CD4-positive, alpha-beta T cell treated with Interleukin-17A for 1 hour (primary cell): ENCODE data around the gene LRRC73.
"Not testable (repeated sequence)": the region's sequence is repeated elsewhere in the genome, so short reads cannot be mapped to it uniquely, and the experiment has no call there.

Source experiments
- DNase-seq: peaks from one replicate; pipeline ENCODE4 v3.0.0-alpha.2; 2020

The LRRC73 gene, protein sequence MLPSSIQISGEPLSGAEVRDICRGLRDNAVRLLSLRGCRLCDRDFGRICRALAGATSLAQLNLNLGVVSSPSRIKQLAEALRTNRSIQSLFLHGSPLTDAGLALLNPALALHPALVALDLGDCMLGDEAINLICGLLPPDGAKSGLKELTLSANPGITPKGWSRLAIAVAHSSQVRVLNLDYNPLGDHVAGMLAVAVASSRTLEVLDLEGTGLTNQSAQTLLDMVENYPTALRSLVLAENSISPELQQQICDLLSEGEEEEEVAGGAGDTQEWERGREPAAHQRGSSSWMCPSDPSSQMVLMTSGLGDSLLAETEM

DNA sequence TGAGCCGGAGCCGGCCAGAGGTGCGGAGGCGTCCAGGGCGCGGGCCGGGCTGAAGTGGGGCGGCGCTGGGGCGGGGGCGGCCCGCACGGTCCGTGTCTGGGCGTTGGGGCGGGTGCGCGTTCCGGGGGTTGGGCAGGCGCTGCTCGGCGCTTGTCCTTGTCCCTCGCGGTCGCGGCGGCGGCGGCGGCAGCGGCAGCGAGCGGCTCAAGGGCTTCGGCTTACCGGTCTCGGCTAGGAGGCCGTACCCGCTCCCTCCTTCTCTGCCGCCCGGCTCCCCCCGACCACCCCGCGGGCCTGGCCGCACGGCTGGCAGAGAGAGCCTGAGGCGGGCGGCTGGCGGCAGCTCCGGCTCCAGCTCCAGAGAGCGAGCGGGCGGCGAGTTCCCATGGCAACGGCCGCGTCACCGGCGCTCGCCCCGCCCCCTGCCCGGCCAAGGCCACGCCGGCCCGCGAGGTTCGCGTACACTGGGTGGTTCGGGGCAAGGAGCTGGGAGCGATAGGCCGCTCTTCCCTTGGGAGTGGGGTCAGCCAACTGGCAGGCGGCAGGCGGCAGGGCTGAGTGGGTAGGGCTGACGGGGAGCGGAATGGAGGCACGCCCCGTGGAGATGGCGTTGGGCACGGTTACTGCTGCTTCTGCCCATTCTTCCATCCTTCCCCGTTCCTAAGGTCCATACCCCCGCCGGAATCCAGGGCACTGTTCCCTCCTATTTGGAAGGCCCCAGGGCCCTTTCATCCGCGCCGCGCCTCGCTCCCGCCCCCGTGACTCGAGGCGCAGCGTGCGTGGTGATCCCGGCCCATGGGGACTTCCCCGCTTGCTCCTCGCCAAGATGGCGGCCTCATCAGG is at the start of gene LRRC73:
Gene LRRC73 (minus strand): TSS at position 363 of the 843 bp plus-strand sequence. CDS start 561 bp downstream, outside the sequence.
- peak; percentile 80 for DNase-seq

DNA sequence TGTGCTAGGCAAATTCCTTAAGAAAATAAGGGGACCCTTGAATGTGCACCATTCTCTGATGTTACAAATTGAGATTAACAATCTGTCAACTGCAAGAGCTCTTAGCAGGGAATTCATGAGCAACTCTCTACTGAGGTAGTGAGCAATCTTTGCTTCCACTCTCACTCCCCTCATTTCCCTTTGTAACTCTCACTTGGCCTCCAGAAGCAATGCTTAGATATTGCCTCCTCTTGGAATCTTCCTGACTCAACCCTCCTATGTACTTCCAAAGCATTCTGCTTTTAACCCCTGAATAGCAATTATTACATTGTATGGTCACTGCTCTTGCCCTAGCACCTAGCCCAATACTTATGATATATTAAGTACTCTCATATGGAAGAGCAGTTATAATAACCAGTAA is 49.2 kb upstream of the LRRC73 start:
- no peak for DNase-seq

DNA sequence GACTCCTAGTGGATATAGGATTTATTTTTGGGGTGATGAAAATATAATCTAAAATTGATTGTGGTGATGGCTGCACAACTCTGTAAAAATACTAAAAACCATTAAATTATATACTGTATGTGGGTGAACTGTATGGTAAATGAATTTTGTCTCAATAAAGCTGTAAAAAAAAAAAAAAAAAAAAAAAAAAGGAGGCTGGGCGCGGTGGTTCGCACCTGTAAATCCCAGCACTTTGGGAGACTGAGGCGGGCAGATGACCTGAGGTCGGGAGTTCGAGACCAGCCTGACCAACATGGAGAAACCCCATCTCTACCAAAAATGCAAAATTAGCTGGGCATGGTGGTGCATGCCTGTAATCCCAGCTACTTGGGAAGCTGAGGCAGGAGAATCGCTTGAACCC is 47.5 kb upstream of the LRRC73 start:
- DNase-seq: not testable (repeated sequence)

DNA sequence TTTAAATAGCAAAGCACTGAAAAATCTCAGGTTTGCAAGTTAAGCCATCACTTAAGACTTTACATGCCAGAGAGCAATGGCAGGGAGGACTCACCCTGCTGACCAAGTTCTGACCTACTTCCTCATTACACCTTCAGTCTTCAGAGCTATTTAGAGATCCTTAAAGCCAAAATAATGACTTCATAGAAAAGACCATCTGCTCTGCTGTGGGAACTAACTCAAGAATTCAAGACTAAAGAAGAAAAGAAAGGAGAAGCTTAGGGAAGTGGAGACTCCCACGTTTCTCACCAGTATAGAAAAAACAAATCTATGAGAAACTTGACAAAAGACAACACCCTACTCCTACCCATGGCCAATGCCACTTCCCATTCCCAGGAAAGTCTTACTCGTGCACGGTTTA is 37.1 kb upstream of the LRRC73 start:
- no peak for DNase-seq

DNA sequence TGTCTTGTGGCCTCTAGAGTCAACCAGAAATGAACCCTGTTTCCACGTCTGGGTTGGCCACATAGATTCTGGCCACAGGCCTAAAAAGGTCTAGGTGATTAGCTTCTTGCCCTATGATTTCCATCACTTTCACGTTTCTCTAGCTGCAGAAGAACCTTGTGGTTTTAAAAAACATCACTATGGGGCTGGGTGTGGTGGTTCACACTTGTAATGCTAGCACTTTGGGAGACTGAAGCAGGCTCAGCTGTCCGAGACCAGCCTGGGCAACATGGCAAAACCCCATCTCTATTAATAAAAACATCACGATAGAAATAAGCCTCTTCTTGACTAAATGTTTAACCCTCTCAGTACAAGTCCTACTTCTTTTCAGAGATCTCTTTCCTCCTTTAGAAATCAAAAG is 34.3 kb upstream of the LRRC73 start:
- DNase-seq: peak; percentile 20

DNA sequence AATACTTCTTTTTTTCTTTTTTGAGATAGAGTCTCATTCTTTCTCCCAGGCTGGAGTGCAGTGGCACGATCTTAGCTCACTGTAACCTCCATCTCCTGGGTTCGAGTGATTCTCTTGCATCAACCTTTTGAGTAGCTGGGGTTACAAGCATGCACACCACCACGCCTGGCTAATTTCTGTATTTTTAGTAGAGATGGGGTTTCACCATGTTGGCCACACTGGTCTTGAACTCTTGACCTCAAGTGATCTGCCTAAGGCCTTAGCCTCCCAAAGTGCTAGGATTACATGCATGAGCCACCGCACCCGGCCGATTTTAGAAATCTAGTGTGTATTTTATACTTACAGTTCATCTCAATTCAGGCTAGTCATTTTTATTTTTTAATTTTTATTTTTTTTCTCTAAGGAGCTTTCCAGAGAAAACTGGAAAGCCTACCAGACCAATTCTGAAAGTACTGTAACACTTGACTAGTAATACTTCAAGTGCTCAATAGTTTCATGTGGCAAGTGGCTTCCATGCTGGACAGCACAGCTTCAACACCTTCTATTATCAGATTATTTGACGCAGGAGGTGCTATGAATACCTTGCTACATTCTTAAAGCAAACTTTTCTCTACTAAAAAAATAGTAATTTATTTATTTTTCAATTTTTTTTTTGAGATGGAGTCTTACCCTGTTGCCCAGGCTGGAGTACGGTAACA is 31.8 kb upstream of the LRRC73 start:
- no peak for DNase-seq

DNA sequence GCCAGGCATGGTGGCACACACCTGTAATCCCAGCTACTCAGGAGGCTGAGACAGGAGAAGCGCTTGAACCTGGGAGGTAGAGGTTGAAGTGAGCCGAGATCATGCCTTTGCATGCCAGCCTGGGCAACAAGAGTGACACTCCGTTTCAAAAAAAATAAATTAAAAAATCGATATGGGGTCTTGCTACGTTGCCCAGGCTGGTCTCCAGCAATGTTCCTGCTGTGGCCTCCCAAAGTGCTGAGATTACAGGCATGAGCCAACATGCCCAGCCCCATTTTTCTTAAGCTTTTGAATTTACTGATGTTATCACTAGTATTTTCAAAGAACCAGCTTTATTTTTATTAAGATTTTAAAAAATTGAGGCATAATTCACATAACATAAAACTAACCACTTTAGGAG is 30.4 kb upstream of the LRRC73 start:
- no peak for DNase-seq

DNA sequence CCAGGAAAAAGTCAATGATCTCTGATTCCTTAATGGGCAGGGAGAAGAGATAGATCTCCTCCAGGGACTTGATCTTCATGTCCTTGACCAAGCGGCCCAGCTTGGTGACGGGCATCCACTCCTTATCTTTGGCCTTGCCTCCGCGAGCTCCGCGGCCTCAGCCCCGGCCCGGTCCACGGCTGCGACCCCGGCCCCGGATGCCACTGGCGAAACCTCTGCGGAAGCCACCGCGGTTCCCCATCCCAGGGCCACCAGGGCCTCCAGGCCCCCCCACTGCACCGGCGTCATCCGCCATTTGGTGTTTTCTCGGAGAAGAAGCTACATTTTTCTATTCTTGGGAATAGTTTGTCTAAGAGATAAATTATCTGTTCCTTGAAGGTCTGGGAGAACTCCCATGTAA is 29.3 kb upstream of the LRRC73 start:
- not testable (repeated sequence) for DNase-seq

DNA sequence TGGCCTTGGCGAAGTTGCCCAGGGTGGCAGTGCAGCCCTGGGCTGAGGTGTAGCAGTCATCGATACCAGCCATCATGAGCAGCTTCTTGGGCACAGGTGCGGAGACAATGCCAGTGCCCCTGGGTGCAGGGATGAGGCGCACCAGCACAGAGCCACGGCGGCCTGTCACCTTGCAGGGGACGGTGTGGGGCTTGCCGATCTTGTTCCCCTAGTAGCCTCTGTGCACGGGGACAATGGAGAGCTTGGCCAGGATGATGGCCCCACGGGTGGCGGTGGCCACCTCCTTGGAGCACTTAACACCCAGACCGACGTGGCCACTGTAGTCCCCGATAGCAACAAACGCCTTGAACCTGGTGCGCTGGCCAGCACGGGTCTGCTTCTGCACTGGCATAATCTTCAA is 28.8 kb upstream of the LRRC73 start:
- DNase-seq: not testable (repeated sequence)

DNA sequence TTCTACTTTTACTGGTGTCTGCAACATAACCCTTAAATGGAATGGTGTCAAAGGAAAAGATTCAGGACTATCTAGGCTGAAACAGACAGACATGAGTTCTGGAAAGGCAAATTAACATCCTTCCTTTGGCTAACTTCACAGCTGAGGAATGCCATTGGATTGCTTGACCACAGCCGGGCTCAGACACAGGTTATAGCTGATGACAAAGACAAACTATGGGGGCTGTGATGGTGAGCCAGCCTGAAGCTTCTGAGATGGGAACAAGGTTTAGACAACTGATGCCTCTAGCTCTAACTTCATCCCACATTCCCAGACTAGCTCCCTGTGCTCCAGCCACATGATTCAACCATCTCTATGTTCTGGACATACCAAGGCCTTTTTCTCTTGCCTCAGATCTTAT is 22.1 kb upstream of the LRRC73 start:
- no peak for DNase-seq

DNA sequence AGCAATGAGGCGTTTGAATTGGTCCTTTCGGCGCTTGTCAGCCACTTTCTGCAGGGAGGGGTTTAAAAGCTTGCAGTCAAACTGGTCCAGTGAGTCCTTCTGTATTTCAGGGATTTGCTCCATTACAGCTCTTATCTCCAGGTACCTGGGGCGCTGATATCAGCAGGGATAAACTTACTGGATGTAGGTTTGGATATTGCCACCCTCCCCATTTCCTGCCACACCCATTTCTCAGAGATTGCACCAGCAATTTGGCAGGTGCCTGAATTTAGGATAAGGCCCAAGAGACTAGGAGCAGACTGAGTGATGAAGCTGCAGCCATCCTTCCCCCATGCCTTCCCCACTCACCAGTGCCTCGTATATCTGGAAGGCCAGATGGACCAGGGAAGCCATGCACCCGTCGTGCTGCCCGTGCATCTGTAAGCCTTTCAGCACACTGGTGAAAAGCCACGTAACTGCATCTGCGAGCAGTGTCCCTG is 14.4 kb upstream of the LRRC73 start:
- DNase-seq: no peak

DNA sequence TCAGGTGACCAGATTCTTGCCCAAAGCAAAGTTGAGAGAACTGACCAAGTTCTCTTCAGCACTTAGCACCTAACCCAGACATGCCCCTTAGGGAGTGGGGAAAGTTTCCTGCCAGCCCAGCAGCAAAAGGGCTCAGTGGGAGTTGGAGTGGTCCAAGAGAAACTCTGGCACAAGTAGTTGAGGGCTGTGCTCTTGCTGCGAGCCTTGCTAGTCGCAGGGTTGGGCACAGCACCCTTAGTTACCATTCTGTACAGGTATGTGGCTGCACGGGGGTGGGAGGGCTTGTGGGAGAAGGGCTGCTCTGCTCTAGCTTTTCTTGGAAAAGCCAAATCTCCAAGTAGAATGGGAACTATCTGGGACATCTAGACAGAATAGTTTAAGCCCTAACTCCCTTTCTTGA is 13.1 kb upstream of the LRRC73 start:
- no peak for DNase-seq

DNA sequence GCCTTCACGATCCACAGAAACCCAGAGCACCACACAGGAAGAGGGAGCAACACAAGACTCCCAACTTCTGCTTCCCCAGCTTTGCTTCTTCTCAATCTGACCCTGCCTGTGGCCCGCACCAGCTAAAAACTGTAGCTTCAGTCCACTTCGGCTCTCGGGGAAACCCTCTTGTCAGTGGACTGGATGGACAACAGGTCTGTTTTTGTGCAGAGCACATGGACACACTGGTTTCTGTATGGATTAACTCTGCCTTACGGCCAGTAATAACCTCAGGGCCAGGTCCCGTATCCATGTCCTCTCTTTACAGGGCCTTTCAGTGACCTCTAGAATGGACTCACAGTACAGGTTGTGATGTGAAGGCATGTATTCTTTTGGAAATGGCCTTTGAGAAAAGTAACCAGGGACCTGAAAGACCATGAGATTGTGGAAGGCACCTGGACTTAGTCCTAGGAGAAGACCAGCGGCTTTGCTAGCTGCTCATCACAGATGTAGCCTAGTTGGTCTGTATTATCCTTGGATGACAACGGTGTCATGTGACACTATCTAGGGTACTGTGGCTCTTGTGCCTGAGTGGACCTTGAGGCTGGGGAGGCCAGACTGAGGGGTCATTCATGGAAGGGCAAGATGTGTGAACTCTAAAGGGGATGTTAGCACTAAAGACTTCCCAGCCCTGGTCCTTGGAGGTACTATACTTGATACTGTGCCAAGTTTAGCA is 12.6 kb upstream of the LRRC73 start:
- no peak for DNase-seq

DNA sequence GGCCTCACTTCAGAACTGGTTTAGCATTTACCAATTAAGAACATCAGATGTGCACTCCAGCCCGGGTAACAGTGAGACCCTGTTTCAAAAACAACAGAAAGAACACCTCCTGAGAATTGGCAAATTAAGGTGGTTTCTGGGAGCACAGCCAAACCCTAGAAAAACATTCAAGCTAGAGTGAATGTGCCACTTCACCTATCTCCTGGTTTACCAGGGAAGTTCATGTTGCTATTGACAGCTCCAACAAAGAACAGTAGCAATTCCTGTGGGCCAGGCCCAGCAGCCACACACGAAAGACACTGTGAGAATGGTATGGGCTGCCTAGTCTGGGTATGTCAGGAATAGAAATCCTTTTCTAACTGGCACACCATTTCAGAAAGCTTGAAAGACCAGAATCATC is 11.7 kb upstream of the LRRC73 start:
- DNase-seq: no peak

DNA sequence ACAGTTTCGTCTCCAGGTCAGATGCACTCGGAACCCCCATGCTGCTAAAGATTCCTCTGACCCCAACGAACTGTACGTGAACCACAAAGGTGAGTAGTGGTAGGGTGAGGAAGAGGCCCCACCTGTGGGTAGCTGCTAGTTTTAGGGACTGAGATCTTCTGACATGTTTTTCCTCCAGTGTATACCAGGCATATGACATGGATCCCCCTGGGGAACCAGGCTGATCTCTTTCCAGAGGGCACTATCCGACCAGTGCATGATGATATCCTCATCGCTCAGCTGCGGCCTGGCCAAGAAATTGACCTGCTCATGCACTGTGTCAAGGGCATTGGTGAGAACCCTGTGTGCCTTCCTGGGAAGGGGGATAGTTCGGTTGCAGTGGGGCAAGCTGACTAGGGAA is 10.0 kb upstream of the LRRC73 start:
- DNase-seq: no peak

DNA sequence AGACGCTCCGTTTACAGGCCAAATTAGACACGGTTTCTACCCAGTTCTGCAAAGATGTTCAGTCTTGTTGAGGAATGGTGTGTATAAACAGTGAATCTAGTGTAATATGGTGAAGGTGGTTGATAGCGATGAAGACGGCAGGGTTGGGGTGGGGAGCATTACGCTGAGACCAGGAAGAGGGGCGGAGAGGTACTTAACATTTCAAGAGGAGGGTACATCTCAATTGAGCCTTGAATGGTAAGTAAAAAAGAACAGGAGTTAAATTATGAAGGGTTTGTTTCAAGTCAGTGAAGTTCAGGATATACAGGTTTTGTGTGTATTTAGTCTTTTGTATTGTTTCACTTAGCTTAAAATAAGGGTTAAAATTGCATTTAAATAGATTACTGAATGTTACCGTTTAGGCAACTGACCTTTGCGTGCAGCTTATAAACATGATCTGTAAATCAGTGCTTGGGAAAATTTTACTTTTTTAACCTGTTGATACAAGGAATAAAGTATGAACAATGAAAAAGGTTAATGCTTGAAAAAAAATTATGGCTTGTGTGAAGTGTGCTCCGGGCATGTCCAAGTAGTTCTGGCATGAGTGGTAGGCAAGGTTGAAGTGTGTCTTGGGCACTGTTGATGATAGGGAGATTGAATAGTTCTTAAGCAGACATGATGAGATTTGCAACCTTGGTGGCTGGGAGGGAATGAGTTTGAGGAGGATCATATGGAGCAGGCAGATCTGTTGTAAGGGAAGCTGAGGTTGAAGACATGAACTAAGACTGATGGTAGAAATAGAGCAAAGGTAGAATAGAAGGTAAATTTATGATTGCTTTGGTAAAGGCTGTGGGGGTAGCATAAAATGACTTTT is 7.6 kb upstream of the LRRC73 start:
- DNase-seq: no peak

DNA sequence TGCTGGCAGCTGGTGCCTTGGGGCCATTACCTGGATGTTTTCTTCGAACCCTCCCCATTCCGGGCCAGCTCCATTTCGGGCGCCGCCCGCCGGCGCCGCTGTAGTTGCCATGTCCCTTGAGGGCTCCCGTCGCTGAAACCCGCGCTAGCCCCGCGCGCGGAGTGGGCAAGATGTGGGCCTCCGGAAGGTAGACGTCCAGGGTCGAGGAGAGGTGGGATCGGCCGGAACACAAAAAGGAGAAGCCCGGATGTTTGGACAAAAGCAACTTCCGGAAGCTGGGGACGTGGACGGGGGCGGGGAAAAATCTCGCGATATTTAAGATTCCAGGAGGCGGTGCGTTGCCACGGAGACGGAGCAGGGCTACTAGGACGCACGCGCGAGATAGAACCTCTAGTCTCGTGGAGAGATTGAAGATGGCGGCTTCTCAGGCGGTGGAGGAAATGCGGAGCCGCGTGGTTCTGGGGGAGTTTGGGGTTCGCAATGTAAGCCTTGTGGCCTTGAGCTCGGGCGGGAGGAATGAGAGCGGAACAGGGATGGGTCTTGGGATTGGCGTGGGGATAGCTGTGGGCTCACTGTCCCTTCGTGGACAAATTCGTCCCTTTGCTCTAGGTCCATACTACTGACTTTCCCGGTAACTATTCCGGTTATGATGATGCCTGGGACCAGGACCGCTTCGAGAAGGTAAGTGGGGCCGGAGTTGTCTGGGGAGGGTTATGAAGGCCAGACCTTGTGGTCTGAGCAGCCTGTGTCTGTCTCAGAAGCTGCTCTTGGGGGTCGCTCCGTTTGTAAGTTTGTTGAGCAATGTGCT is 6.8 kb upstream of the LRRC73 start, which contains the start of the genes POLR1C and YIPF3:
Gene POLR1C (plus strand): TSS at position 393 of the 808 bp plus-strand sequence. CDS start 21 bp downstream, at position 414.
Gene YIPF3 (minus strand): TSS at position 230 of the 808 bp plus-strand sequence. CDS start 119 bp downstream, at position 111.
- DNase-seq: peak; percentile 97

DNA sequence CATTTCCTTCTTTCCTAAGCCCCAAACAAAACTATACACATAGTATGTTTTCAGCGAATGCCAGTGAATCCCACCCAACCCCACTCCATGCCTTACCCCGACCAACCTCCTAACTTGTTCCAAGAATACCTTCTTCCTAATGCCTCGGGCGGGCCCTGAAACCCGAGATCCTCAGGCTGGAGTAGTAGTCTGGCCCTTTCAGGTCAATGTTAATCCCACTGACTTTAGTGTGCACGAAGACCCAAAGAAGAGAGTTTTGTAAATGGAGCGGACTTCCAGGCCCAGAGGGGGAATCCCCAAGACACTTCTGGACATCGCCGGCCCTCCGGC is 6.2 kb upstream of the LRRC73 start:
- DNase-seq: no peak

DNA sequence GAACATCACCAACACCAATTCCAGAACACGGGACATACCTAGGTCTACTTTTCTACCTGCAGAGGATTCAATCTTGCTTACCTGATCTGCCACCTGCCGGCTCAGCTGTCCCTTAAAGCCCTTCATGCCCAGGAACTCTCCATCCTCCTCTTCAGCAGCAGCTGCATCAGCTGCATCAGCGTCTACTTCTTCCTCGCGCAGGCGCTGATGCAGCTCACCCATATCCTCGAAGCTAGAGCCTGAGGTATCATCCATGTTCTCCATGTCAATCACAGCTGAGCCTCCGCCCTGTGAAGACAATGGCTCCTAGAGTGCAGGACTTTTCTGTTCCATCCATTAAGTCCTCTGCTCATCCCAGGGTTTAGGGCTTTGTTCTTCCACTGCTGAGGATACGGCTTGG is 5.7 kb upstream of the LRRC73 start:
- DNase-seq: no peak

DNA sequence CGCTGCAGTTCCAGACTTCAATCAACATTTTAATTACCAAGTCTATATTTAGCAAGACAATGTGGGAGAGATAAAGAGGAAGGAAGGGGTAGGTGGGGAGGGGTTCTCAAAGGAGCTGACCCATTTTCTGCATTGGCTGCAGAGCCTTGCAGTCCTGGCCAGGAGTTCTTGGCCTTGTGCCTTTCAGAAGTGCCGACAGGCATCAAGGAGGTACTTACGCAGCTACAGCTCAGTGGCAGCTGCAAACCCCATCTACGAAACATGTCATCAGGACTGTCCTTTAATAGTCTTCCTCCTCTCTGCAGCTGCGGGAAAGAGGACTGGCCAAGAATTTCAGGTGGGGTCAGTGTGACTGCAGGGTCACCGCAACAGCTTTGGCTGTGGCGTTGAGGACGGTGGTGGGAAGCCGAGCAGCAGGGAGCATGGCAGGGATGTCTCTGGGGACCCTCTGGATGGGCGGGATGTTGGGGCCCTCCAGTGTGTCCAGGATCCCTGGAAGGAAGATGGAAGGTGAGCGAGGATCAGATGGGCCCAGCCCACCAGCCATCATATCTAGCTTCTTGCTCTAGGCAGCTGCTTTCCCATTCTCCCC is 1.8 kb upstream of the LRRC73 start:
- DNase-seq: no peak

DNA sequence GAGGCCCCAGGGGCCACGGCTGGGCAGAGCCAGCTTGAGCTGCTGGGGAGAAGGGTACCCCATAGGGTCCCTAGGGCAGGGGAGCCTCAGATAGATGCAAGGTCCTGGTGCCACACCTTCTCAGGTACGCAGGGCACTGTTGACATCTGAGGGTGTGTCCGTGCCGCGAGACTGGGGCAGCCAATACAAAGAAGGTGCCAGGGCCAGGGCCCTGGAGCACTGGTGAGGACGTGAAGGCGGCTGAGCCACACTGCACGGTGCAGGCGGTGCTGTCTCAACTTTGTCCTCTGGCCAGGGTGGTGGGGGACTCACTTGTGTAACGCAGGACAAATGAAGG is 649 bp upstream of the LRRC73 start:
- DNase-seq: no peak
